DMS153 (cell line): Measurements from ENCODE around the gene METTL14.

Source experiments
- DNase-seq: peaks from one replicate; lab custom pipeline; 2025; lab: John Stamatoyannopoulos, UW

Gene METTL14

GRCh38 chr4:118759481-118759880 is 74.3 kb downstream of the METTL14 start:
- DNase-seq: no peak

- DNase-seq: no peak
Observed at GRCh38 chr4:118760092-118760491, 74.9 kb downstream of the METTL14 start.

GRCh38 chr4:118760493-118760892 is 75.3 kb downstream of the METTL14 start:
- DNase-seq: no peak

- DNase-seq: no peak
Observed at GRCh38 chr4:118761397-118762016, 76.3 kb downstream of the METTL14 start.

GRCh38 chr4:118762155-118762554 is 77.0 kb downstream of the METTL14 start:
- DNase-seq: no peak

- no peak for DNase-seq
Observed at GRCh38 chr4:118762730-118763477, 77.7 kb downstream of the METTL14 start.
